IMR-90 (cell line): Measurements from ENCODE around the gene LAIR1. TPM values are rescaled to one million over a fixed set of nuclear protein-coding genes. Genes with fewer than 3 reads are reported as not detected.

ENCODE experiments used
- ATAC-seq: fragments of 200-7000 bp; cut with Tn5 transposase; 2 replicates; pipeline ENCODE4 v1.9.1; 2020; ENCODE audit warnings: low read depth, mild to moderate bottlenecking, moderate library complexity
- BruUV-seq: library from RNA; stranded (reverse); fragments of 400-500 nt; replicated peaks from 2 replicates; lab custom pipeline; 2021; lab: Mats Ljungman, UMichigan
- CTCF ChIA-PET: fragments of 300-600 bp; formaldehyde crosslinking; extraction: SDS; loops from one replicate; lab custom pipeline; 2021; ENCODE audit warnings: antibody characterized with exemption; lab: Yijun Ruan, JAX
- POLR2A ChIA-PET: fragments of 300-600 bp; sonication (Branson Sonifier 250); formaldehyde crosslinking; loops from one replicate; lab custom pipeline; 2022; ENCODE audit warnings: antibody characterized with exemption; ENCODE audit not compliant: unreplicated experiment; lab: Charles Lee
- DNase-seq: peaks from one replicate; pipeline ENCODE4 v3.0.0; 2013
- H2AFZ ChIP-seq: replicated peaks from 2 replicates; pipeline ENCODE3; 2013; ENCODE audit warnings: low read length, mild to moderate bottlenecking; ENCODE audit not compliant: poor library complexity
- H2AK5ac ChIP-seq: 2 replicates; pipeline ENCODE4 v1.6.1; 2013; ENCODE audit warnings: low read depth, low read length, inconsistent platforms
- H2AK9ac ChIP-seq: replicated peaks from 2 replicates; pipeline ENCODE3; 2013; ENCODE audit warnings: mild to moderate bottlenecking, low read depth, low read length, moderate library complexity; ENCODE audit not compliant: poor library complexity
- H2BK120ac ChIP-seq: 2 replicates; pipeline ENCODE4 v1.6.1; 2013; ENCODE audit warnings: low read depth, low read length, inconsistent platforms
- H2BK15ac ChIP-seq: 3 replicates; pipeline ENCODE4 v1.6.1; 2013; ENCODE audit warnings: low read depth, low read length, inconsistent platforms
- H2BK20ac ChIP-seq: 2 replicates; pipeline ENCODE4 v1.6.1; 2013; ENCODE audit warnings: low read depth, mild to moderate bottlenecking, inconsistent platforms, low read length, moderate library complexity
- H2BK5ac ChIP-seq: 2 replicates; pipeline ENCODE4 v1.6.1; 2013; ENCODE audit warnings: mild to moderate bottlenecking, low read depth, low read length, inconsistent platforms; ENCODE audit not compliant: poor library complexity, severe bottlenecking
- H3K14ac ChIP-seq: replicated peaks from 2 replicates; pipeline ENCODE4 v1.6.1; 2013; ENCODE audit warnings: low read depth, low read length, inconsistent platforms
- H3K18ac ChIP-seq: 2 replicates; pipeline ENCODE4 v1.6.1; 2013; ENCODE audit warnings: low read depth, low read length, control low read depth
- H3K23ac ChIP-seq: 2 replicates; pipeline ENCODE4 v1.6.1; 2013; ENCODE audit warnings: low read depth, low read length, inconsistent platforms
- H3K27ac ChIP-seq: 2 replicates; pipeline ENCODE4 v1.5.1; 2013; ENCODE audit warnings: mild to moderate bottlenecking, control low read depth, low read length; ENCODE audit not compliant: insufficient read depth
- H3K27me3 ChIP-seq: 2 replicates; pipeline ENCODE4 v1.6.1; 2013; ENCODE audit warnings: low read length; ENCODE audit not compliant: control insufficient read depth, insufficient read depth
- H3K36me3 ChIP-seq: 2 replicates; pipeline ENCODE4 v1.6.1; 2013; ENCODE audit warnings: low read length, mixed read lengths; ENCODE audit not compliant: control insufficient read depth, insufficient read depth
- H3K4ac ChIP-seq: 2 replicates; pipeline ENCODE4 v1.6.1; 2013; ENCODE audit warnings: low read depth, low read length, inconsistent platforms
- H3K4me1 ChIP-seq: 2 replicates; pipeline ENCODE4 v1.6.1; 2013; ENCODE audit warnings: low read length, mixed read lengths; ENCODE audit not compliant: control insufficient read depth, insufficient read depth
- H3K4me2 ChIP-seq: 2 replicates; pipeline ENCODE4 v1.6.1; 2013; ENCODE audit warnings: low read depth, mild to moderate bottlenecking, control low read depth, low read length, moderate library complexity
- H3K4me3 ChIP-seq: 2 replicates; pipeline ENCODE4 v1.5.1; 2013; ENCODE audit warnings: low read depth, mild to moderate bottlenecking, control low read depth, low read length, moderate library complexity; ENCODE audit not compliant: insufficient read depth
- H3K56ac ChIP-seq: 2 replicates; pipeline ENCODE4 v1.6.1; 2013; ENCODE audit warnings: low read length, inconsistent platforms; ENCODE audit not compliant: insufficient read depth; ENCODE audit errors: extremely low read depth
- H3K79me1 ChIP-seq, 2 experiments: 2 replicates each; pipeline ENCODE4 v1.6.1; 2013; ENCODE audit warnings: low read length in 2 of 2, inconsistent platforms in 1 of 2, low read depth in 1 of 2
- H3K9ac ChIP-seq: 2 replicates; pipeline ENCODE4 v1.6.1; 2013; ENCODE audit warnings: low read depth, low read length, control low read depth
- H3K9me1 ChIP-seq: 2 replicates; pipeline ENCODE4 v1.6.1; 2013; ENCODE audit warnings: low read length, inconsistent platforms; ENCODE audit not compliant: insufficient read depth
- H3K9me3 ChIP-seq: 2 replicates; pipeline ENCODE4 v1.6.1; 2013; ENCODE audit warnings: low read length; ENCODE audit not compliant: control insufficient read depth, insufficient read depth
- H4K20me1 ChIP-seq: 2 replicates; pipeline ENCODE4 v1.6.1; 2013; ENCODE audit warnings: low read length, inconsistent platforms; ENCODE audit not compliant: insufficient read depth
- H4K5ac ChIP-seq: 2 replicates; pipeline ENCODE4 v1.6.1; 2013; ENCODE audit warnings: mild to moderate bottlenecking, low read depth, low read length, control low read depth
- H4K8ac ChIP-seq, 2 experiments: 2 replicates each; pipeline ENCODE4 v1.6.1; 2013; ENCODE audit warnings: low read depth in 2 of 2, low read length in 2 of 2, control low read depth in 1 of 2, inconsistent platforms in 1 of 2
- H4K91ac ChIP-seq: 2 replicates; pipeline ENCODE4 v1.6.1; 2013; ENCODE audit warnings: low read depth, low read length, inconsistent platforms; ENCODE audit not compliant: insufficient read depth
- BHLHE40 ChIP-seq: fragments of 150-350 bp; IDR thresholded peaks from 2 replicates; pipeline ENCODE4 v1.6.1; 2016; ENCODE audit warnings: mild to moderate bottlenecking, low read depth, low read length
- CEBPB ChIP-seq: IDR thresholded peaks from 2 replicates; pipeline ENCODE4 v1.6.1; 2012; ENCODE audit warnings: low read depth, low read length, improper control_type of control experiment
- CHD1 ChIP-seq: IDR thresholded peaks from 2 replicates; pipeline ENCODE4 v1.6.1; 2012; ENCODE audit warnings: low read depth, low read length, improper control_type of control experiment
- MAZ ChIP-seq: IDR thresholded peaks from 2 replicates; pipeline ENCODE4 v1.6.1; 2012; ENCODE audit warnings: low read depth, mild to moderate bottlenecking, low read length, improper control_type of control experiment, moderate library complexity, borderline replicate concordance
- MXI1 ChIP-seq: IDR thresholded peaks from 2 replicates; pipeline ENCODE4 v1.6.1; 2012; ENCODE audit warnings: low read depth, mild to moderate bottlenecking, low read length, moderate library complexity, borderline replicate concordance
- RAD21 ChIP-seq: IDR thresholded peaks from 2 replicates; pipeline ENCODE4 v1.6.1; 2012; ENCODE audit warnings: low read length, improper control_type of control experiment
- RFX5 ChIP-seq: IDR thresholded peaks from 2 replicates; pipeline ENCODE4 v1.8.0; 2012; ENCODE audit warnings: low read depth, mild to moderate bottlenecking, low read length, moderate library complexity
- SMC3 ChIP-seq: fragments of 150-350 bp; IDR thresholded peaks from 2 replicates; pipeline ENCODE4 v1.6.1; 2016; ENCODE audit warnings: low read depth, mild to moderate bottlenecking, antibody characterized with exemption, low read length, moderate library complexity
- WGBS, 2 experiments: methylation state at CpG; one replicate each; pipeline versions ENCODE4 v1.1.5 to v1.1.7; 2013; ENCODE audit warnings: missing lambda C conversion rate in 2 of 2; ENCODE audit not compliant: insufficient read length in 1 of 2; ENCODE audit errors: extremely low coverage in 2 of 2; 5-methylcytosine and 5-hydroxymethylcytosine counted together
- dilution Hi-C: fragments of 300-500 bp; cut with HindIII; formaldehyde crosslinking; loops from one replicate; pipeline ENCODE4 v1.14.3; 2018; ENCODE audit warnings: low sequenced_read_pairs; ENCODE audit not compliant: unreplicated experiment
- in situ Hi-C: fragments of 300-500 bp; cut with MboI; formaldehyde crosslinking; loops from 3 replicates; pipeline ENCODE4 v1.14.3; 2019; ENCODE audit warnings: low sequenced_read_pairs, inconsistent platforms, mixed read lengths
- intact Hi-C: fragments of 100-400 bp; cut with micrococcal nuclease; formaldehyde crosslinking; loops from 2 replicates; pipeline ENCODE4 v1.10.0; 2022
- polyA plus RNA-seq, 3 experiments: library from polyadenylated mRNA; depleted of rRNA; stranded (reverse); fragments of >200 nt; gene quantifications; 2 replicates each; pipeline ENCODE4 v1.2.3, GENCODE V29; 2012; ENCODE audit warnings: low replicate concordance in 1 of 3
- total RNA-seq: library from RNA; depleted of rRNA; stranded (reverse); fragments of >200 nt; gene quantifications from 2 replicates; pipeline ENCODE4 v1.2.3, GENCODE V29; 2012

LAIR1 gene
- total and polyA plus RNA-seq, 2 of the 4 experiments (the other 2 are of a cell fraction) = not detected

DNA sequence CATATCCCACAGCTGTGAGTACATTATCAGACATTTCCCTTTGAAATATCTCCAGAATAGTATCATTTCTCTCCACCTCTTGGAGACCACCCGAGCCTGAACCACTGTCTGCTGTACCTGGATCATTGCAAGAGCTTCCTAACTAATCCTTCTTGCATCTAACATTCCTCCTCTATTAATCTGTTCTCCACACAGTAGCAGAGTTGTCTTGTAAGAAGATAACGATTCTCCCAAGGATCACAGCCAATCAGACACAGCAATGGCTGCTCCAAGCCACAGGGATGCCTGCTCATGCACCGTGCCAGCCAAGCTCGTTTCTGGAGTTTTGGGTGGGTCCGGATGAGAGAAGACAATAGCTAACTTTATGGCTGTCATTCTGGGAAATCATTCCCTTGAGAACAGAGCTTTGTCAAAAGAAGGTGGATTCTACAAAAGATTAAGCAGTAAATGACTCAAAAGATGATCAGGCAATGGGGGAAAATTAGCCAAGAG lies 14.5 kb upstream of the LAIR1 start:
- Histone ChIP-seq H2BK20ac (no peak overlapping the region), H2BK120ac (no peak overlapping the region), H2BK15ac (no peak overlapping the region), H2AFZ (no peak overlapping the region), H2AK9ac (no peak overlapping the region), H4K8ac (no peak overlapping the region), H3K36me3 (no peaks in the 10 kb centered on the region), H3K9me3 (peaks cover 7% of the 10 kb centered on the region; the same call in 1 of the 2 replicates), H3K27ac (no peak overlapping the region), H3K4me3 (no peak overlapping the region), H4K91ac (no peak overlapping the region), H3K23ac (no peak overlapping the region), H3K4me2 (no peak overlapping the region), H3K56ac (no peak overlapping the region), H3K79me1 (no peaks in the 10 kb centered on the region), H3K18ac (no peak overlapping the region), H3K27me3 (no peaks in the 10 kb centered on the region), H4K20me1 (no peaks in the 10 kb centered on the region), H3K9me1 (no peaks in the 10 kb centered on the region), H3K14ac (no peak overlapping the region), H3K9ac (no peak overlapping the region), H3K4me1 (no peaks in the 10 kb centered on the region), H4K5ac (no peak overlapping the region), H2BK5ac (no peak overlapping the region), H2AK5ac (no peak overlapping the region), H3K4ac (no peak overlapping the region)
- ATAC-seq (no peak), DNase-seq (no peak)
- BruUV-seq = no TSS peak
- in situ Hi-C loops (no loop called here), intact Hi-C loops (no loop called here), dilution Hi-C loops (no loop called here)
- ChIA-PET POLR2A (no interaction called here), CTCF (interaction anchor here (1.0 to 1.4 kb wide), 2 partner anchors 10 to 11 kb away, joined by 4 to 9 read pairs; no protein-coding TSS in a partner anchor)
- 40% methylated on average over 1 of the region's 5 CpGs; no CpG with 5 or more reads in 1 of the 2 experiments for WGBS, 2 experiments
- TF ChIP-seq BHLHE40 (no peak), MAZ (no peak), SMC3 (no peak), RAD21 (no peak), CHD1 (no peak), RFX5 (no peak), MXI1 (no peak), CEBPB (no peak)
